Bronchial smooth muscle cell (primary cell): Measurements from ENCODE around the gene HLCS. TPM values are rescaled to one million over a fixed set of nuclear protein-coding genes. Genes with fewer than 3 reads are reported as not detected.

Experiments used
- total RNA-seq: library from RNA; depleted of rRNA; stranded (reverse); fragments of >200 nt; gene quantifications from 2 replicates; pipeline ENCODE4 v1.2.1, GENCODE V29; 2014

HLCS gene
- total RNA-seq = 17.4 and 28.4 TPM in 2 replicates

GRCh38 chr21:36966066-36966820, at the start of gene HLCS:
Gene HLCS (minus strand): TSS chr21:36966669. CDS start chr21:36966638, 31 bp downstream.

GRCh38 chr21:37006486-37007291, 40.2 kb upstream of the HLCS start, which contains the start of gene RIPPLY3:
Gene RIPPLY3 (plus strand): TSS chr21:37006702. CDS start chr21:37006773, 71 bp downstream.

Other genes with a start within 250 kb of the HLCS start
- not detected in 2 replicates for gene RIPPLY3, start 40.0 kb upstream of the HLCS start, total RNA-seq
- gene PIGP, start 106.4 kb upstream of the HLCS start, total RNA-seq = 2.7 and 3.2 TPM in 2 replicates
- gene TTC3, start 106.6 kb upstream of the HLCS start, total RNA-seq = 162 and 289 TPM in 2 replicates